Measurements from ENCODE around the gene GGT1.
"Not testable (repeated sequence)": the region's sequence is repeated elsewhere in the genome, so short reads cannot be mapped to it uniquely, and the experiment has no call there.

Gene GGT1

DNA sequence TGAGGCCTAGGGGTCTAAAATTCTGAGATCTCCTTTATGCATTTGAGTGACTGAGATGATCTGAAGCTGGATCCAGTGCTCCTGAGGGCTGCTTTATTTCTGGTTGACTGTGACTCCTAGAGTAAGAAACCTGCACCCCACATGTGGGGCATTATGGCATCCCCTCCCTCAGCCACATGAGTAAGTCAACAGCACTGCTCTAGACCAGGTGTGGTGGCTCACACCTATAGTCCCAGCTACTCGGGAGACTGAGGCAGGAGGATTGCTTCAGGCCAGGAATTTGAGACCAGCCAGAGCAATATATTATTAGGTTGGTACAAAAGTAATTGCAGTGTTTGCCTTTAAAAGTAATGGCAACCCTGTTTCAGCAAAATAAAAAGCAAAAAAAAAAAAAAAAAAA is 39.3 kb downstream of the GGT1 start:
- DNase-seq, result not testable (repeated sequence)

DNA sequence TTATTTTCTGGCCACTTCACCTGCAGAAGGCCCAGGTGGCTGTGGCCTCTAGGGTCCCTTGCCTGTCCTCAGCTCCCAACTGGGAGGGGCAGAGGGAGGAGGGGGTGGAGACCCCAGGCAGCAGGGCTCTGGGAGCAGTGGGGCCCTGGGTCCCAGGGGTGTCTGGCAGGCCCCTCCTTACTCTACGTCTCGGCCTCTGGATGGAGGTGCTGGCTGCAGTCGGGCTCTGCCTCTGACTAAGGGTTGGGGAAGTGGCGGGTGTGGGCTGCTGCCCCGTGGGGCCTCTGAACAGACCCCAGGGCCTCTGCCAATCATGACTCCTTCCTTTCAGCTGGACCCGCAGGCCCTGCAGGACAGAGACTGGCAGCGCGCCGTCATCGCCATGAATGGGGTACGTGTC is 41.4 kb downstream of the GGT1 start:
- not testable (repeated sequence) for DNase-seq

DNA sequence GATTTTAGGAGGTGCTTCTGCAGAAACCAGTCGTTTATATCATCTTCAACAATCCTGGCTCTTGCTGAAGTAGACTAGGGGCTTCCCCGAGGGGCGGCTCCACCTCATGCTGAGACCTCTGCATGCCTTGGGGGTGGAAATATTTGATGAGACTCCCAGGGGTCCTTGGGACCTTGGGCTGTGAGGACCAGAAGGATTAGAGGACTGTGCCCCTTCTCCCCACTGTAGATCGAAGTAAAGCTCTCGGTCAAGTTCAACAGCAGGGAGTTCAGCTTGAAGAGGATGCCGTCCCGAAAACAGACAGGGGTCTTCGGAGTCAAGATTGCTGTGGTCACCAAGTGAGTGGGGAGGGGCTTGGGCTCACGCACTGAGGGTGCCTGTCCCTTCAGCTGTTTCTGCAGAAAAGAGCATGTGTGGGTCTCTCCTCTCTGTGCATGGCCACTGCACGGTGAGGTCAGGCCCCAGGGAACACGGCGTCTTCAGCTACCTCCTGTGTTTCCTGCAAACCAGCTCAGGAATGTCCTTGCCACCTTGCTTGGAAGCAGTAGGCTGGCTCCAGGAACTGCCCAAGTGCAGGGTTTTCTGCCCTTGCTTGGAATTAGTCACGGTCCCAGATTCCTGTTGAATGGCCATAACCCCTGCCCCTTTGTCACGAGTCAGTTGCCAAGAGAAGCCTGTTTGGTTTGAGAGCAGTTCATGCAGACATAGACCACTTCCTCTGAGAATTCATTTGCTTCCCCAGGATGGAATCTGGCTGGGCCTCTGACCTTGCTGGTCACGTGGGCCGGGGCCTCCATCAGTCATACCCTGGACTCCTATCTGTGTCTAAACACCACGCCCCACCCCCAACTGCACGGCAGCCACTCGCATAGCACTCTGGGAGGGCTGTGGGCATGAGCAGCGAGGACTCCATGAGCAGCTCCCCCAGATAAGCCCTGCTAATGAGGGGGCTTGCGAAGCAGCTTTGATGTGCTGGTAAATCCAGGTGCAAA is 42.7 kb downstream of the GGT1 start:
- DNase-seq, result not testable (repeated sequence)

DNA sequence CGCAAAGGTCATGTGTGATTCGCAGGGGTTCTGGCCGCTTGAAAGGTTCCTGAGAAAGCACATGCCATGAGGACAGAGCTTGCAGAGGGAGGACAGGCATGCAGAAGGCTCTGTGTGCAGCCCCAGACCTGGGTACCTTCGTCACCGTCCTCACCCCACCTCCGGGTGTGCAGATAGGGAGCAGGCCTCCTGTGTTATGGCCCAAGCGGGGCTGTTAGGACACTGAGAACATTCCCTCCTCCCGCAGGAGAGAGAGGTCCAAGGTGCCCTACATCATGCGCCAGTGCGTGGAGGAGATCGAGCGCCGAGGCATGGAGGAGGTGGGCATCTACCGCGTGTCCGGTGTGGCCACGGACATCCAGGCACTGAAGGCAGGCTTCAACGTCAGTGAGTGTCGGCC is 43.8 kb downstream of the GGT1 start:
- not testable (repeated sequence) for DNase-seq

DNA sequence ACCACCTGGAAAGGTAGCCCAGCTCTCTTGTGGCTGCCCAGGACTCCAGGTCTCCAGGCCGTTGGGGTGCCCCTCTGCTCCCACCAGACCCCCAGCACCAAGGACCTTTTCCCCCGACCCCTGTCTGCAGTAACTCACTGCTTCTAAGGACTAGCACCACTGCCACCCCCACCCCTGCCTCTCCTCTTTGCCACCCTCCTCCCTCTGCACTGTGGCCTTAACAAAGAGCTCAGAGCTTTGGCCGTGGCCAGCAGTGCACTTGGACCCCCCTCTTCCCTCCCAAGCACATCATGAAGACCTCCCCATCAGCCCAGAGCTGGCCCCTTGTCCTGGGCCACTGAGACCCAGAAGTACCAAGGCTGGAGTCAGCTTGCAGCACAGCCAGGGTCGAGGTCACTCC is 46.4 kb downstream of the GGT1 start:
- DNase-seq, result not testable (repeated sequence)

DNA sequence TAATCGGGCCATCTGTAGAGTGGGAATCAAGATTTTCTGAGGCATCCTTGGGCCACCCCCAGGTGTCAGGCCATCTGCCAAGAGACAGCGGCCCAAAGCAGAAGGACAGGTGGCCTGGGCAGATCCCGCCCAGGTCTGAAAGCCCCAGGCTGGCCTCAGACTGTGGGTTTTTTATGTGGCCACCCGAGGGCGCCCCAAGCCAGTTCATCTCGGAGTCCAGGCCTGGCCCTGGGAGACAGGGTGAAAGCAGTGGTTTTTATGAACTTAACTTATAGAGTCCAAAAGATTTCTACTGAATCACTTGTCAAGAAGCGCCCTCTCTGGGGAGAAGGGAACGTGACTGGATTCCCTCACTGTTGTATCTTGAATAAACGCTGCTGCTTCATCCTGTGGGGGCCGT is 47.9 kb downstream of the GGT1 start:
- not testable (repeated sequence) for DNase-seq

DNA sequence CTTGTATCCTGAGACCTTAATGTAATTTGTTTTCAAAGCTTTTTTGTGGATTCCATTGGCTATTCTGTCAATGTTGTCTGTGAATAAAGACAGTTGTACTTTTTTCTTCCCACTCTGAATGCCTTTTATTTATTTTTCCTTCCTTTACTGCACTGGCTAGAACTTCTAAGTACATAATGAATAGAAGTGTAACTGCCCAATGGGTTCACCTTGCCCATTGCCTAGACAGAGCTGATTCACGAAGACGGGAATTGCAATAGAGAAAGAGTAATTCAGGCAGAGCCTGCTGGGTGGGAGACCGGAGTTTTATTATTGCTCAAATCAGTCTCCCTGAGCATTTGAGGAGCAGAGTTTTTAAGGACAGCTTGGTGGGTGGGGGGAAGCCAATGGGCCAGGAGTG is 62.4 kb downstream of the GGT1 start:
- DNase-seq, result not testable (repeated sequence)

DNA sequence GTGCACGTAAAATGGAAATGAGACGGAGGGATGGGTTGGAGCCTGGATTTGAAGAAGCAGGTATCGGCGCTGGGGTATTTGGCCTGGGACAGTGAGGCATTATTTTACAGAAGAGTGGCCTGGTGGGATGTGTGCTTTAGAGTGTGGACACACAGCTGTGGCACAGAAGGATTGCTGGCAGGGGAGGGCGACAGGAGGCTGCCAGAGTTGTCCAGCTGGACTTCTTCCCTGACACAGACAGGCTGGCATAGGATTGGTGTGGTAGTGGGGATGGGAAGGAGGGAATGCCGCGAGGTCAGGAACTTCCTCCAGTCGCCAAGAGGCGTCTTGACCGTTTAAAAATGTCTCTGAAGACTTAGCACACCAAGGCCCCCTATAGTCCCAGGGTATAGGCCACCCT is 64.9 kb downstream of the GGT1 start:
- not testable (repeated sequence) for DNase-seq

DNA sequence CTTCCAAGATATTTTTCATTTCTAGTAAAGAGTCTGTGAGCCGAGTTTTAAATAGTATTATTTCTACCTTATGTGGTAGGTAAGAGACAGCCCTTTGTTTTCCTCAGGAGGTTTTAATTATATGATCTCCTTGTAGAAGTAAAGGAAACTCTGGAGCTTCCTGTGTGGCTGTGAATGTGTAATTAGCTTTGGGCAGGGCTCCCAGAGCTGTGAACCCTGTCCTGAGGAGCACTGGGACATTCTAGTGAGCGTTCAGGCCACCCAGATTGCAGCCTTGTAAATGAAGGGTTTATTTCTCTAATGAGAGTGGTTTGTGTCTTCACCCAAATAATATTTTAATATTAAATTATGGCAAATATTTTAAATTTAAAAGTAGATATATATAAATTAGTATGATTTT is 69.5 kb downstream of the GGT1 start:
- DNase-seq, result not testable (repeated sequence)

Data from SW 1271 (cell line).